HG03103 (cell line): ENCODE data around the gene ABHD2.

Experiments
- ATAC-seq: cut with Tn5 transposase; IDR thresholded peaks from one replicate; pipeline ENCODE4 v1.9.1; 2021; ENCODE audit warnings: low read depth; ENCODE audit not compliant: unreplicated experiment

ABHD2 gene

DNA sequence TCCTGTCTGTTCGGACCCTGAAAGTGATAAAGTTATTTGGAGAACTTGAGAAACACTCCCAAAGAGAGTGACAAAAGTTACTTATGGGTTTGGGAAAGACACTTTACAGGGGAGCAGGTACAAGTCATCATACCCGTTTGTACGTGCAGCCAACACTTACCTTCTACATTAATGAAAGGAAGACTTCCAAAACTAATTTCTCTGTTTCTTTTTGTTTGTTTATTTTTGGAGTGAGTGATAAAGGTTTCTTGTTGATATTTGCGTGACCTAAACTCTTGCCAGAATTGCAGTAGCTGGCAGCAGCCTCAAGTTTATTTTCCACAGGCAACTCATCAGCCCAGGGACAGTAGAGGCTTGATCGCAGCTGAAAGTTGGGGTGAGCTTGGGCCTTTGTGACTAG, 8.4 kb downstream of the ABHD2 start:
- no peak for ATAC-seq

DNA sequence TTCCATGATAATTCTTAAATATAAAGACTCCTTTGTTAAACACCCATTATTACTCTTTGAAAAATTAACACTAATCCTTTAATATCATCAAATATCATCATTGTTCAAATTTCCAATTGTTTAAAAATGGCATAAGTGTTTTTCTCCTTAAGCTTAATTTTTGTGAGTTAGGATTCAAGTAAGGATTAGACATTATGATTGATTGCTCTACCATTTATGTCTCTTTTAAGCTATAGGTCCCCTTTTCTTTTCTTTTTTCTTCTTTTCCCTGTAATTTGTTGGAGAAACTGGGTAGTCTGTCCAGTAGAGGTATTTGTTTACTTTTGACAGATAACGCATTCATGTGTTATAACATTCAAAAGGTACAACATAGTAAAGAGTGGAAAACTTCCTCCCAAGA, 9.1 kb downstream of the ABHD2 start:
- no peak for ATAC-seq

DNA sequence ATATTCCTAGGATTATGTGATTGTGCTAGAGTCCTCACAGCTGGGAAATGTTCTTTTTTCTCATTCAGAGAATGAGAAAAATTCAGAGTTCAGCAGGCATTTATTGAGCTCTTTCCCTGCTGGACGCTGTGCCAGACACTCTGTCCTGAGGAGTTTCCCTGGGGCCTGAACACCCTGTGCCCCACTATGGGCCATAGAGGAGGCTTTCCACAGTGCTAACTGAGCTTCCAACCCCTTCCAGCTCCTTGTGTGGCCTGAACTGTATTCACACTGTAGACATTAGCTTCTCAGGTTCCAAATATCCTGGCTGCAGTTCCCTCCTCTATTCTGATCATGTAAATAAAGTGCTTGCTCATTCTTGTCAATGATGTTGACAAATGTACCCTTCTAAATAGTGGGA, 10.0 kb downstream of the ABHD2 start:
- no peak for ATAC-seq

DNA sequence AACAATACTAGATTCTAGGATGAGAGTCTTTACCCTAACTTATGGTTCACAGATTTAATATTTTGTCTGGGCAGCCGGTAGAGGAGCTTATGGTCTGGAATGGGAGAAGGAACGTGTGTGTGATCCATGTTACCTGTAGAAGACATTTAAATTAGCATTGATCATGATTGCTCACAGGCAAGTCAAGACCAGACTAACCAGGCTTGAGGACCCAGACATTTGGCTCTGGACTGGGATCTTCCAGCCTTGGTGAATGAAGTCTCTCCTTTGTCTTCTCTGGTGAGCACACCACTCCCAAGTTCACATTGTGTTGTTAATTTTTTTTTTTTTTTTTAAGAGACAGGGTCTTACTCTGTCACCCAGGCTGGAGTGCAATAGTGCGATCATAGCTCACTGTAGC, 11.7 kb downstream of the ABHD2 start:
- no peak for ATAC-seq

DNA sequence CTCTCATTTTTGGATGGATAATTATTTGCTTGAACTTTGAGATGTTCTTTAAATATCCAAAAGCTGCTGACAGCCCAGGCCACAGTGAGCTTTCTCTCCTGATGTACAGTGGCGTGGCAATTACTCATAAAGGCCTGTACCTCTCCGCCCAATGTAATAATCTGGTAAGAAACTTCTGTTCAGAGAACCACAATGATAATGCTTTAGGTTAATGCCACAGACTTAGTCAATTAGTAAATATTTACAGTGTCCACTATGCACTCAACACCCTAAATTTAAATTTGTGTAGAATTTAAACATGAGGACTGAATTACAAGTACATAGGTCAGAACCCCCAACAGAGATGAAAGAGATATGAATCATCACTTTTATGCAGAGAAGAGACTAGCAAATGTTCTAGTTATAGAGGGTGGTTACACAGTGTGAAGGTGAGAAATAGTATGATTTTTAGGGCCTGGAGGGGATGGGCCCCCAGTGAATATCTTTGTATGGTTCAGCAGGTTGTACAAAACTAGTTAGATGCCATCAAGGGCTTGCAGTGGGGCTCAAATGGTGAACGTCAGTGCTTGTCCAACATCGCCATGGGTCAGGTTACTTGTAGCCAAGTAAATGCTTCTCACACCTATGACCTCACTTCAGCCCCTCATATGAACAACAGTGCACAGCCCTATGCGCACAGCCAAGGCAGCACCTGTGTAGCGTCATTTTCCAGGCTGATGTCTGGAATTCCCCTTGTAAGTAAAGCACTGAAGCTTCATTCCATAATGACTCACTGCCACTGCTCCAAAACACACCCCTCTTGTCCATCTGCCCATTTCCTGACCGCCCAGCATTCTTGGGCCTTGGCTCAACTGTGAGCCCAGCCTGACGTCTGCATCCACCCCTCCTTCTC, 13.3 kb downstream of the ABHD2 start:
- no peak for ATAC-seq

DNA sequence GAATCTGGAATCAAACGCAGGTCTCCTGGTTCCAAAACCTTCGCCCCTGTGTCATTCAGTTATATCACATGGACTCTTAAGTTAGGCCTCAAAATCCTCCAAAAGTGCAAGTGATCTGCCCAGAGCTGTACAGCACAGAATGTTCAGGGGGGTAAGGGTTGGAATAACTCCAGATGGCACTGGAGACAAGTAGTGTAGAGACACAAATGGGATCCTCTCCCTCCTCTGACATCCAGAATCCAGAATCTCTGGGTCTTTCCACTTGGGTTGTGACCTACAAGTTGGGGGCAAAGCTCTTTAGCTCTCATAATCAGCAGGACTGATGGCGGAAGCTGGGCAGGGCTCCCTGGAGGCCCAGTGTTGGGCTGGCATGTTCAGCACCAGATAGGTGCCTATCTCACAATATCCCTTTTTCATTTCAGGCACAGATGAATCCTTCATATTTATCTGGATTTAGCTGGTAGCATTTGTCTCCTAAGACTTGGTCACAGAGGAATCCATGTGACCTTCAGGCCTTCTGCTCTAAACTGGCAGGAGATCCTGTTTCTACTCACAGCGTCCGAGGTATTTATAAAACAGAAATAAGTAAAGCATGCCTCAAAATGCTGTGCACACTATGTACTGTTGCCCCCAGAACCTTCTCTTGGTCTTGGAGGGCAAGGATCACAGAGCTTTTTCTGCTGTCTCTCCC, 15.4 kb downstream of the ABHD2 start:
- no peak for ATAC-seq

DNA sequence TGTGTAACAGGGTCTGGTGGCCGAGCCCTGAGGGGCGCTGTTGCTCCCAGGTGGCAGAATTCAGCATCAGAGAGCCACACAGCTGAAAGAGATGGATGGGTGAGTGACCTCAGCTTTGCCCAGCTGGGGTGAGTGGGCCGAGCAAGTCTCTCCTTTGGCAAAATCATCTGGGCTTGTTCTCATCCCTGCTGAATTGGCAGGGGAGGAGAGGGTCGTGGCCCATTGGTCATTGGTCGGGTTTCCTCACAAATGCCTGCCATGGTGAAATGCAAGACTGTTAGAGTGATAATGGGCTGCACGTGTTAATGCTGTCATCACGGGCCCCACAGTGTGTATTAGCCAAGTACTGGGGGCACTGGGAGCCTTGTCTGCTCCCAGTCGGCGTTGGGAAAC, 15.9 kb downstream of the ABHD2 start:
- no peak for ATAC-seq

DNA sequence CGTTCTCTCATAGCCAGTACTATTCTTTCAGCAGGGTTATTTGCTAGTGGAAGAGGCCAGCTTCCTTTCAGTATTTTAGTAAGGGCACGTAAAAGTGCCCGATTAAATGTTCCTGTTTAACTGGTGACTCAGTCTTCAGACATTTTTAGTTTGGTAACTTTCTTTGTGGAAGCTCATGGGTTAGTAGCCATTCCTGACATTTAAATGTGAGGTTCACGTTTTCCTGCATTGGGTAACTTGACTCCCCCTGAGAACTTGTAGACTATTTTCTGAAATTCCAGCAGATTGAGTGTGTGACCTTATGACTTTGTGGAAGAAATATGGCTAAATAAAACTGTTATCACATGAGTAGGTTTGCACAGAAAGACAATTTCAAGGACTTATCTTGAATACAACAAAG, 16.9 kb downstream of the ABHD2 start:
- ATAC-seq = no peak

DNA sequence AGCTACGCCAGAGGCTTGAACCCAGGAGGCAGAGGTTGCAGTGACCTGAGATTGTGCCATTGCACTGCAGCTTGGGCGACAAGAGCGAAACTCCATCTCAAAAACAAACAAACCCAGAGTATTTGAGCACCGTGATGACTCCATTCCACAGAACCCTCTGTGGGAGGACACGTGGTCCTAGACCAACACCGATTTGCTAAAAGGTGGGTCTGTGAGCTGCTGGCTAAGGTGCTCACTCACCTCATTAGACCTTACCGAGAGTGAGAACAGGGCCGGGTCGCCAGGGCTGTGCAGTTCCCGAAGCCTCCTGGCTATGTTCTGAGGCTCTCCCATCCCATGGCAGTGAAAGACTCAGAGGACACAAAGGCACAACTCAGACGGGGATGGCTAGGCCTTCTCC, 17.9 kb downstream of the ABHD2 start:
- no peak for ATAC-seq

DNA sequence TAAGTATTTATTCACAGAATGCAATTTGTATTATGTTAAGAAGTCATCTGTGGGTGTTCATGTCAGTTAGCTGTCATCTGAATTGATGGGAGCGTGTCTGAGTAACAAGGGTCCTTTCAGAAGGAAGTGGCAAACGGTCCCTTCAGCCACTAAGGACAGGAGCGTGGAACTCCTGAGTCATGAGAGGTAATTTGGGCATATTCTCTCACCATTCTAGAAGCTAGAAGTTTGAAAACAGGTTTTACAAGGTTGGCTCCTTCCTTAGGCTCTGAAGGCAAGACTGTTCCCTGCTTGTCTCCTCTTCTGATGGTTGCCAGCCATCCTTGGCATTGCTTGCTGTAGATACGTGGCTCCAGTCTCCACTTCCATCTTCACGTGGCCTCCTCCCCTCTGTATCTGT, 19.7 kb downstream of the ABHD2 start:
- no peak for ATAC-seq

DNA sequence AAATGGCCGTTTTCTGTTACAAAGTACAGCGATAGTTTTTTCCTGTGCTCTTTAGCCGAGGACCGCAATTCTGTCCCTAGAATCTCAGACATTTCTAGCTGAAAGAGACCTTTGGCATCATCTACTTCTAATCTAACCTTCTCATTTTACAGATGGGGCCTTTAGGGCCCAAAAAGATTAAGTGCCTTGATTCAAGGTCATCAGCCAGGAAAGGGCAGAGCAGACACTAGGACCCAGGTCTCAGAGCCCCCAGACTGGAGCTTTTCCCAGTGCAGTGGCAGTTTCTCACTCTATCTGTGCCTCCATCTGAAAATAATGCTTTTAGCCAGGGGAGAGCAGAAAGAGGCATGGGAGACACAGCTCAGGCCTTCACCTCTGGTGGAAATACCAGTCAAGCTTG, 20.6 kb downstream of the ABHD2 start:
- no peak for ATAC-seq

DNA sequence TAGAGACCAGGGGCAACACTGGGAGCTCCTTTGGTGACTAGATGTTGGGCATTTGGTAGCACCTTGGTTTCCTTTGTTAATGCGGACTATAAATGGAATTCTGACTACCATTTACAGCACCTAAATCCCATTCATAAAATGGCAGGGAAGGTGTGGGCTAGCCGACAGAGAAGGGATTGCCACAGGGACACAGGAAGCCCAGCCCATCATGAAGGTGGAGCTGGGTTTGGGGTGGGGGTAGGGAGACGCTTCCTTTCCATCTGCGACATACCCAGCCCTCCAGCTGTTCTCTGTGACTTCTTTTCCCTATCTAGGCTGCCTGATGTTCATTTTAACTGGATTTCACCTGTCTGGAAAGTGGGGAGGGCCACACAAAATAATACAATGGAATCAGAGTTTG, 21.0 kb downstream of the ABHD2 start:
- ATAC-seq = no peak

DNA sequence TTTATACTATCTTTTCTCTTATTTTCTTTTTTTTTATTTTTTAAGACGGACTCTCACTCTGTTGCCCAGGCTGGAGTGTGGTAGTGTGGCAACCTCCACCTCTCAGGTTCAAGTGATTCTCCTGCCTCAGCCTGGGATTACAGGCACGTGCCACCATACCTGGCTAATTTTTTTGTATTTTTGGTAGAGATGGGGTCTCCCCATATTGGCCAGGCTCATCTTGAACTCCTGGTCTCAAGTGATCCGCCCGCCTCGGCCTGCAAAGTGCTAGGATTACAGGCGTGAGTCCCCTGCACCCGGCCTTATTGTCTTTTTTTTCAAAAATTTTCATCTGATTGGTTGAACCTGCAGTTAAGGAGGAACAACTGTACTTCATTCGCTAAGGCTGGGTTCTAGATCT, 21.8 kb downstream of the ABHD2 start:
- ATAC-seq = no peak

DNA sequence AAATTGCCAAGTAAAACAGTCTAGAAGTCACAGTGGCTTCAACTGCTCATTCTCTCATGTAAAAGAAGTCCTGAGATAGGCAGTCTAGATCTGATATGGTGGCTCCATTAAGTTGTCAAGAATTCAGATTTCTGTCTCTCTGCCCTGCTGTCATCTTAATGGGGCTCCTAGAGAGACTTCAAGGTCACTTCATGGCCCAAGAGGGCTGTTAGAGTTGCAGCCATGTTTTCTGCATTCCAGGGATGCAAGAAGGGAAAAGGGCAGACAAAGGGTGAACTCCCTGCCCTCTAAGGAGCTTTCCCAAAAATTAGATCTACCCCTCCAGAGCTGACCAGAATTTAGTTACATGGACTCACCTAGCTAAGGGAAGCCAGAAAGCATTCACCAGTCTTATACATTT, 23.1 kb downstream of the ABHD2 start:
- ATAC-seq = no peak

DNA sequence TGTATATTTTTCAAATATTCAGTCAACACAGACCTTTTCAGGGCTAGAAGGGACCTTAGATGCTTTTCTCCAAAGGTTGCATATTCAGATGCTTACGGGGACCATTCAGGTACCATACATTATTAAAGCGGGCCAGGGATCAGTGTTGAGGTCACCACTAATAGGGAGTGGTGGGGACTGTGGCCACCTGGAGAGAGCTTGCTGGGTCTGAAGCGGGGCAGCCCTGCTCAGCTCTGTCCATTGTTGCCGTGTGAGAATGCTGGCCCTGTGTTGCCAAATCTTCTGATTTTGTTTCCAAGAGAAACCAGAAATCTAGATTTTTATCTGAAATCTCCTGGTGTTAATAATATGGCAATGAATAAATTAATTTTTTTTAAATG, 23.7 kb downstream of the ABHD2 start:
- no peak for ATAC-seq

DNA sequence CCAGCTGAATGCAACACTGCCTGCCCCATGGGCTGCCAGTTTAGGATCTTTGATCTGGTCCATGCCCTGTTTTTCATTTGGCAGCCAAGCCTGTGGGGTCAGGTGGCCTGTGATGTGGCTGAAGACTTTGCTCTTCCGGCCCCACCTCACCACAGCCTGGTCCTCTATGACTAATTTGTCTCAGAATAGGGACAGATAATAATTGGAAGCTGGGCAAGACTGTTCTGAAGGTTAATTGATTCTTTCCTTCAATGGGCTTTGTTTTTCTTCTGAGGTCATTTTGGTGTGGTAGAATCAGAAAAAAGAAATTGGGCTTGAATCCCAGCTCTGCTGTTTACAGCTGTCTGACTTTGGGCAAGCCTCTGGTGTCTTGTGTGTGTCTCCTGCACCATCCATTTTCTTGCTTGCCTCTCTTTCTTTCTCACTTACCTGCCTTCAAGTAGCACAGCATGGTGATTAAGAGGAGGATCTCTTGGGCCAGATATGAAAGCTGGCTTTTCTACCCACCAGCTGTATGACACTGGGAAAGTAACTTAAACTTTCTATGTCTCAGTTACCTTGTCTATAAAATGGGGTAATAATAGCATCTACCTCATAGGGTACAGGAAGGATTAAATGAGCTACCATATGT, 24.2 kb downstream of the ABHD2 start:
- ATAC-seq = peak; percentile 89

DNA sequence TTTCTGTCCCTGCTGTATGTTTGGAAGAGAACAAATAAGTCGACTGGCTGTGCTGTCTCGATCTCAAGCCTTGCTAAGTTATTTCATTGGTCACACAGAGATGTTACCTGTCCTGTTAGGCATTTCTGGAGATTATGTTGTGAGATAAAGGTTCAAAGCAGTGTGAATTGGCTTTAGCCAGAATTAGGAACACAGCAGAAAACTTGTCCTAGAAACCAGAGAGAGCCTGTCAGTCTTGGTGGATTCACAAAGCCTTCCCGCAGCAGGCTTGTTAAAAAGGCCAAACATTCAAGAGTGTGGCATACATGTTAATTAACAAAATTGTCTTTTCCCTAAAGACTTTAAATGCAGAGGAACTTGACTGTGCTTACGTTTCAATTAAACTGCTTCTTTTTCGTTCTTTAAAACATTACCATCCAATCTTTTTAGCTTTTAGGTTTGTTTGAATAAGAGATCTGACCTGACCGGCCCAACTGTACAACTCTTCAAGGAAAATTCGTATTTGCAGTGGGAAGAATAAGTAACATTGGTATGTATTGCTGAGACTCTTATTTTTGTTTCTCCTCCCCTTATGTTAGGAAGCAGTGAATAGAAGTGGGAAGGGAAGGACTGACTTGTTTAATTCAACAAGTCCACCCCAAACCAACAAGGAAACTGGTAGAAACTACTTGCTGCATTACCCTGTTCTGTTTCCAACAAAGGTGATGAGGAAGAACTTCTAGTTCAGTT, 25.2 kb downstream of the ABHD2 start:
- ATAC-seq = no peak

DNA sequence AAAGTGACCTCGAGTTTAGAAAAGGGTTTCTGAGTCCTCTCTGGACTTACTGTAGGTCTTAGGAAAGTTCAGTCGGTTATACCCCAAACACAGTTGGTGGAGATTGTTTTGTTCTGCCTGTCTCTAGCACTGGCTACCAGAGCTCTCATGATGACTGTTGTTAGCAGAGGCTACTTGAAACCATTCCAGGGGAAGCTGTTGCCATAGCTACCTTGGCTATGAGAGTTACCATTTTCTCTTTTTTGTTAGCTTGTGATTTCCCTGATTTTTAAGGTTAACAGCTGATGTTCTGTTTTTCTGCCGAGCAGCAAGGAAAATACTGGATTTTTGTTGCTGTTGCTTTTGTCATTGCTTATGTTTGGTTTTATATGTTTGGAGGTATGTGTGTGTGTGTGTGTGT, 26.7 kb downstream of the ABHD2 start:
- ATAC-seq = no peak

DNA sequence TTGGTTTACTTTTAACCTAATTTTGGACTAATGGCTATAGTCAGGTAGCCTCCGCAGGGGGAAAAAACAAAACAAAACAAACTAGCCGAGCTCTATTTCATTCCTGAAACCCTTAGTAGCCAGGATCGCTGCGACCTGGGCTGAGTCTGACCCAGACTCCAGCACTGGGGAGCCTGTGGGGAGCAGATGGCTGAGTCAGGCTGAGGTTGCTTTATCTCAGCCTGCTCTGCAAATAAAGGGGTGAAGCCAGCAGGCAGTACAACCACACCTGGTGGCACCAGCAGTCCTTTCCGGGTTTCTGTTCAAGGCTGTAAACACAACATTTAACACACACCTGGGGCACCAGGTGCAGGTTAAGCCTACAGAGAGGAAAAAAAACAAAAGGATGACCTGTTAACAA, 27.3 kb downstream of the ABHD2 start:
- ATAC-seq = no peak

DNA sequence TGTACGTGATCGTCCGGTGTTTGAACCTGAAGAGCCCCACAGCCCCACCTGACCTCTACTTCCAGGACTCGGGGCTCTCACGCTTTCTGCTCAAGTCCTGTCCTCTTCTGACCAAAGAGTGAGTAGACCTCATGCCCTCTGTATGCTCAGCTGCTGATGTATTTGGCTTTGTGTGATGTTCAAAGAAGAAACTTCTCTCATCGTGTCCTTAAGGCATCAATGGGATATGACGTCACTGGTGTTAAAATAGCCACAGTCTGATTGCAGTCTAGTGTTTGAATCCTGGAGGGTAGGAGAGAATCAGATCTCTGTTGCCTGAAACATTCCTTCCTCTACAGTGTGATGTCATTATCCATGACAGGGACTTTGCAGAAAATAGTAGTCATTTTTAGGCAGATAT, 28.1 kb downstream of the ABHD2 start:
- no peak for ATAC-seq

DNA sequence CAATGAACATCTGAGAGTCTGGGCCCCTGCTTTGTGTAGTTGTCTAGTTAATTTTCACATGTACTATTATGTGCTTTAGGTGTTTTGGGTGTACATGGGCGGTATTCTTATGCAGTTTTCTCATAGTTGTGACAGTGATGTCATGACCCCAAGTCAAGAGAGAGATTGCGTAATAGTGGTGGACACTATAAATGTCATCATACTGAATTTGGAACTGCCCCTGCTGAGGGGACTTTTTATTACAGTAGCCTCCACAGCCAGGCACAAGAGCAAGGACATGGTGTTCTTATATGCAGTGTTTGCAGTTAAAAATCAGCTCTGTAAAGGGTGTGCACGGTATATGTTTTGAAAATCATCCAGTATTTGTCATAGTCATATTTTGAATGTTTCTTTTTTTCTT, 29.5 kb downstream of the ABHD2 start:
- ATAC-seq = no peak
